DOHH2 (cell line): ENCODE results near the gene CACNA2D3.

Experiments
- EZH2phosphoT487 ChIP-seq: fragments of 200-600 bp; sonication (generic); IDR thresholded peaks from 2 replicates; pipeline ENCODE4 v1.6.1; 2017; ENCODE audit warnings: borderline replicate concordance, mild to moderate bottlenecking, antibody characterized with exemption, low read length, moderate library complexity, mixed read lengths
- TF ChIP-seq, protein P1 (sequence below): fragments of 200-600 bp; sonication (generic); IDR thresholded peaks from one replicate; pipeline ENCODE4 v1.5.1; 2014; ENCODE audit warnings: antibody characterized with exemption, mild to moderate bottlenecking, low read depth, low read length; ENCODE audit not compliant: poor library complexity, severe bottlenecking

DNA sequence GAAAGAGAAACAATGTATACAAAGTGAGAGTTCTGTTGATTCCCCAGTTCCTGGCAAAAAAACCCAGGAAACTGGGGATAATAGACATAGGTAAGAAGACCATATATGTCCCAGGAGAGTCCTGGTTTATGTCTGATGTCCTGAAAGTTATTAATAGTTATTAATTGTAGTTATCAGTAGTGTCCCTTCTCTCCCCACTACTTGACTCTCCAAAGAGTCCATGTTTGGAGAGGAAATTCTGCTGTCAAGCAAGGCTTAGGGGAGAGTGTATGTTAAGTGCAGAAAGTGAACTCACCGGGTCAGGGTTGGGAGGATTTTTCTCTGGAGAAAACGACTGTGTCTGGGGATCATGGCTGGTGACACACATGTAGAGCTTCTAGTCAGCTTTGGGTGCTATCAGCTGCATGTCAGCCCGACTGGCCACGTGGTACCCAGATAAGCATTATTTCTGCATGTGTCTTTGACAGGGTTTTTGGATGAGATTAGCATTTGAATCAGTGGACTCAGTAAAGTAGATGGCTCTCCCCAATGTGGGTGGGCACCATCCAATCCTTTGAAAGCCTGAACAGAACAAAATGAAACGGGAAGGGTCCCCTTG, 80.4 kb downstream of the CACNA2D3 start:
- TF ChIP-seq, protein P1, sequence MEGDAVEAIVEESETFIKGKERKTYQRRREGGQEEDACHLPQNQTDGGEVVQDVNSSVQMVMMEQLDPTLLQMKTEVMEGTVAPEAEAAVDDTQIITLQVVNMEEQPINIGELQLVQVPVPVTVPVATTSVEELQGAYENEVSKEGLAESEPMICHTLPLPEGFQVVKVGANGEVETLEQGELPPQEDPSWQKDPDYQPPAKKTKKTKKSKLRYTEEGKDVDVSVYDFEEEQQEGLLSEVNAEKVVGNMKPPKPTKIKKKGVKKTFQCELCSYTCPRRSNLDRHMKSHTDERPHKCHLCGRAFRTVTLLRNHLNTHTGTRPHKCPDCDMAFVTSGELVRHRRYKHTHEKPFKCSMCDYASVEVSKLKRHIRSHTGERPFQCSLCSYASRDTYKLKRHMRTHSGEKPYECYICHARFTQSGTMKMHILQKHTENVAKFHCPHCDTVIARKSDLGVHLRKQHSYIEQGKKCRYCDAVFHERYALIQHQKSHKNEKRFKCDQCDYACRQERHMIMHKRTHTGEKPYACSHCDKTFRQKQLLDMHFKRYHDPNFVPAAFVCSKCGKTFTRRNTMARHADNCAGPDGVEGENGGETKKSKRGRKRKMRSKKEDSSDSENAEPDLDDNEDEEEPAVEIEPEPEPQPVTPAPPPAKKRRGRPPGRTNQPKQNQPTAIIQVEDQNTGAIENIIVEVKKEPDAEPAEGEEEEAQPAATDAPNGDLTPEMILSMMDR = no peak
- no peak for TF ChIP-seq EZH2phosphoT487
